ENCODE results near the gene TEX19. TPM values are rescaled to one million over a fixed set of nuclear protein-coding genes. Genes with fewer than 3 reads are reported as not detected.

The TEX19 gene
- total and polyA plus RNA-seq, 2 of the 8 experiments (the other 6 are each of a cell fraction or from before 2014, with no cell fraction given): 0.54 to 0.80 TPM

- no peak for TF ChIP-seq RXRA (IDR thresholded peaks at IDR 0.05; ENCODE audit: insufficient read depth, low read depth, low read length)
- no peak for TF ChIP-seq EZH2 (IDR thresholded peaks at IDR 0.05; ENCODE audit: low read depth, low read length, severe bottlenecking)
- no peak for TF ChIP-seq ZNF274 (IDR thresholded peaks at IDR 0.05; ENCODE audit: borderline replicate concordance, extremely low read depth, low read length)
- TF ChIP-seq CREB1 (IDR thresholded peaks at IDR 0.05): no peak
- TF ChIP-seq KDM5A (IDR thresholded peaks at IDR 0.05; ENCODE audit: low read length): no peak
Measured at GRCh38 chr17:82389379-82389778, 30.3 kb downstream of the TEX19 start (continued).
